GM10266 (cell line): ENCODE results near the gene GABRG3.

ENCODE experiments used
- DNase-seq: peaks from one replicate; pipeline ENCODE4 v3.0.0; 2012; ENCODE audit errors: extremely low spot score
- TF ChIP-seq, protein P1 (sequence below): IDR thresholded peaks from 2 replicates; pipeline ENCODE4 v1.5.1; 2012; ENCODE audit warnings: mild to moderate bottlenecking, low read depth; ENCODE audit not compliant: control insufficient read depth, insufficient read depth; ENCODE audit errors: missing control alignments

Gene GABRG3

DNA sequence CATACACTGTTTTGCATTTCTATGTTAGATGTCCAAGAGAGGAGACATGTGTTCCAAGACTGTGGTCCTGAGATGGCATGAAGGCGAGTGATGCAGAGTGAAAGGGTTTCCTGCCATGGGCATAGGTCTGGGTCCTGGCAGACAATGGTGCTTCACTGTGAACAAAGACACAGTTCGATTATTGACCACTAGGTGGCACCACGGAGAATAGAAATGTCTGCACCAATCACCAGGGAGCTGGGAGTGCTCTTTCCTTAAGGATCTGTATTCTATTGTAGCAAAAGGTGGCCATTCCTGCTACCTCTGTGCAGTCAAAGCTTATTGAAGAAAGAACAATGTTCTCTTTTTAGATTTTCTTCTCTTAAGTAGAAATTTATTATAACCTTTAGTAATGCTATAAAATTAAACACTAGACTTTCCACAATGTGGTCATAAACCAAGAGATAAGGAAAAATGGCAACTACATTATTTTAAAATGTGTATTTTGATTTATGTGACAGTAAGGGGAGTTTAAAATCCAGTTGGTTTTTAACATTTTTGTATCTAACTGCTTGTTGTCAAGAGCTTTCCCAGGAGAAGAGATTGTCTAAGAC, 88.7 kb downstream of the GABRG3 start:
- TF ChIP-seq, protein P1, sequence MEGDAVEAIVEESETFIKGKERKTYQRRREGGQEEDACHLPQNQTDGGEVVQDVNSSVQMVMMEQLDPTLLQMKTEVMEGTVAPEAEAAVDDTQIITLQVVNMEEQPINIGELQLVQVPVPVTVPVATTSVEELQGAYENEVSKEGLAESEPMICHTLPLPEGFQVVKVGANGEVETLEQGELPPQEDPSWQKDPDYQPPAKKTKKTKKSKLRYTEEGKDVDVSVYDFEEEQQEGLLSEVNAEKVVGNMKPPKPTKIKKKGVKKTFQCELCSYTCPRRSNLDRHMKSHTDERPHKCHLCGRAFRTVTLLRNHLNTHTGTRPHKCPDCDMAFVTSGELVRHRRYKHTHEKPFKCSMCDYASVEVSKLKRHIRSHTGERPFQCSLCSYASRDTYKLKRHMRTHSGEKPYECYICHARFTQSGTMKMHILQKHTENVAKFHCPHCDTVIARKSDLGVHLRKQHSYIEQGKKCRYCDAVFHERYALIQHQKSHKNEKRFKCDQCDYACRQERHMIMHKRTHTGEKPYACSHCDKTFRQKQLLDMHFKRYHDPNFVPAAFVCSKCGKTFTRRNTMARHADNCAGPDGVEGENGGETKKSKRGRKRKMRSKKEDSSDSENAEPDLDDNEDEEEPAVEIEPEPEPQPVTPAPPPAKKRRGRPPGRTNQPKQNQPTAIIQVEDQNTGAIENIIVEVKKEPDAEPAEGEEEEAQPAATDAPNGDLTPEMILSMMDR: peak; percentile 32
- DNase-seq: peak; percentile 27

DNA sequence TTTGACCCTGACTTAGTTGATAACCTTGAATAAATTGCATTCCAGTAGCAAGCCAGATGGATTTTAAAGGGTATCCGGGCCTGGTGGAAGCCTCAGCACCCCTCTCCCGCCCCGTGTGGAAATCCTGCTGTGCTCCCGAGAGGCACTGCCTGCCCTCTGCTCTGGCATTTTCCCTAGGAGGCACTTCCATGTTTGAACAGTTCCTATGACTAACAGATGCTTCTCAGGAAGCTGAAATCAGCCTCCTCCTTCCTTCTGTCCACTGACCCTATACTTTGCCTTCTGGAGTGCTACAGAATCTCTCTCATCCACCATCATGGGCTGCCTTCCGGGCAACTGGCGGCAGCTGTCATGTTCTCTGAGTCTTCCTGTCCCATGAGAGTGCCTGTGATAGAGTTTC, 90.8 kb downstream of the GABRG3 start:
- TF ChIP-seq, protein P1: no peak
- no peak for DNase-seq

DNA sequence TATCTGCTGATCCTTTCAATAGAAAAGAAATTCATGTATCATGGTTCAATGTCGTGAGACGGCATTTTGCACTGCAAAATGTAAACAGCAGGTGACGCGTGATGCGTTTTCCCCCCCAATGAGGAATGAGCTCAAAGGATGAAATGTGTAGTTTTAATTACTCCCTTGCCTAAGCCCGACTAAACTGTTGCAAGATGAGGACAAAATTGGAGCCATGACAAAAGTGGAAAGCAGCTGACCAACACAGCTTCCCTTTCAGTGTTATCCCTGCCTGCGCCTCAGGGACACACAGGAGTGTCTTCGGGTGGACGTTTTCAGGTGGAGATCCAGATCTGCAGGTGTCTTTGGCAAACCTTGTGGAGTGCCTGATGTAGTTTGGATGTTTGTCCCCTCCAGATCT, 92.0 kb downstream of the GABRG3 start:
- DNase-seq: no peak
- TF ChIP-seq, protein P1: no peak

DNA sequence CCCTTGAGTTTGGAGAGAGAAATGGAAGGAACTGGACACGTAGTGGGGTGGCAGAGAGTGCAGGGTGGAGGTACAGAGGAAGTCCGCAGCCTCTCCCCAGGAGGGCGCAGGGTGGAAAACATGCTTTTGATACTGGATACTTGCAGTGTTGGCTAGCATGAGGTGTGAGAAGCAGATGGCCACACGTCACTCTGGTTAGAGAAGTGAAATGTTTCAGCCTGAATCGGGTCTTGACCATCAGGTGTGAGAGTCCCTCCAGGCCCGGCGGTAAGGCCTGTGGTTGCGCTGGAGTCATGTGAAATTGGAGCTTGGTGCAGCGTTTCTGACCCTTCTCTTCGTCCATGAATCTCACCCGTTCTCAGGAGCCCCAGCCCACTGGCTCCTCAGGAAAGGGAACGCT, 93.1 kb downstream of the GABRG3 start:
- no peak for DNase-seq
- TF ChIP-seq, protein P1: no peak

DNA sequence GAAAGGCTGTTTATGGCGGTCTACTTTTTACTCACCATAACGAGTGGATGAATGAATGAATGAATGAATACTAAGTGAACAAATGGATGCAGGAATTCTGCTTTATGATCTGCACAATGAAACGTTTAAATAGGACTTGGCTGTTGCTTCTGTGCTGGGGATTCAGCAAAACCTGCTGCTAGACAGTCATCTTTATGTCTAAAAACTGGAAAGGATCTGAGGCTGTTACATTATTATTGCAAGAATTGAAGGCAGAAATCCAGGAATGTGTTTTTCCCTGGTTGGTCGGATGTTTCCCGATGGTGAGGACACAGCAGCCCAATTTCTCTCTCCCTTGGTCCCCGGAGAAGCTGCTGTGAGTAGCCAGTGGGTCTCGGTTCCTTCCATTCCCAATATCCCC, 94.2 kb downstream of the GABRG3 start:
- DNase-seq: no peak
- TF ChIP-seq, protein P1: no peak

DNA sequence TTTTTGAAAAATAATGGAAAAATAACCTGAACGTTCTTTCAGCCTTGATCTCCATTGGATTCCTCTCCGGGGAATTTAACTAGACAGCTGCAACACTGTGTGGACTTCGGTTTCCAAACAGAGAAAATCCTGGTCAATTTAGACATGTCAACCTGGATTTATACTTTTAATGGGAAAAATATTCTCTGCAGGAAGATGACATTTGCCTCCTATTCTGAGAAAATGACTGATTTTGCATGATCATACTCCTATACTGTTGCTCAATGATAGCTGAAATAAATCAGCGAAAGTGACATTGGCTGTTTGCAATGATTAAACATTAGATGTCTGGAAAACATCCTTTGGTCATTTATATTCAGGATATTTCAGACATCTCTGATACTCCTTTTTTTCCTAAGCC, 94.8 kb downstream of the GABRG3 start:
- DNase-seq: no peak
- TF ChIP-seq, protein P1: no peak

DNA sequence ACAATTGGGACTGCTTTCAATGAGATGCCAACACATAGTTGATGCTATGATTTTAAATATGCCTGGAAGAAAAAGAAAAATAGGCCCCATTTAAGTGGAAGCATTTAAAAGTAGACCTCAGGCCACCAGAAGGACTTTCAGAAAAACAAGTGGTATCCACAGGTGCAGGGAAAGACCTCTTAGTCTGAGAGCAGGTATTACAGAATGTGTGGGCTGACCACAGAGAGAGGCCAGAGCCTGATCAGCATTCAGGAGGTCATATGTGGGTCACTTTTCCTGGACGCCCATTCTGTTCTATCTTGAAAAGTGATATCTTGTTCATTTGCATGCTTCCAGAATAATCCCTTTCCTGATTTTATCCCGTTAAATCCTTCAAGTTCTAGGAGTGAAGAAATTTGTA, 95.5 kb downstream of the GABRG3 start:
- TF ChIP-seq, protein P1: no peak
- no peak for DNase-seq
